Measurements from ENCODE around the gene RIN3.
"Not testable (repeated sequence)": the region's sequence is repeated elsewhere in the genome, so short reads cannot be mapped to it uniquely, and the experiment has no call there.

The RIN3 gene

DNA sequence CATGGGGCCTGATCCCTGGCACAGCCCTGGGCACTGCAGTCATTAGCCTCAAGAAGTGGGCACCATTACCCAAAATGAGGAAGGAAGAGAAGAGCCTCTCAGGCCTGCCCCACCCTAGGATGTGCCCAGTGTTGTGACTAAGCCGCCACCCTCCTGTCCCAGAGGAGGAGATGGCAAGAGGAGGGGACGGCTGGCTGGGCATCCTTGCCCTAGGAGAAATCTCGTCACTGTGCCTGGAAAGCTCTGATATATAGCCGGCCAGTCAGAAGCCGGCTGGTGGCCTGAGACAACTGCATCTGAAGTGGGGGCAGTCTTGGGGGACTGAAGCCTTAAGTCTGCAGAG, 119.7 kb downstream of the RIN3 start:
- DNase-seq, result no peak

DNA sequence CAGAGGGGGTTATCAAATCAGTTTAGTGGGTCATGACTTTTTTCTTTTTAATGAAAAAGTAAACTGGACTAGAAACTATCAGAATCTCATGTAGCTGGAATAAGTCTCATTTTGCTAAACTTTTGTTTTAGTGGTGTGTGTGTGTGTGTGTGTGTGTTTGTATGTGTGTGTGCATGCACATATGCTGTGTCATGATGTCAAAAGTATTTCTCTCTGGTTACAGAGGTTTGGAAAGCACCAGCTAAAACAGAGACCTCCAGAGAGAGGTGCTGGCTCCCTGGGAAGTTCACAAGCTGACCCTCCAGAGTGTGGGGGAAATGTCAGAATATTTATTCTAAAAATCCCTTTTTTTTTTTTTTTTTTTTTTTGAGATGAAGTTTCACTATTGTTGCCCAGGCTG, 120.1 kb downstream of the RIN3 start:
- DNase-seq, result no peak

DNA sequence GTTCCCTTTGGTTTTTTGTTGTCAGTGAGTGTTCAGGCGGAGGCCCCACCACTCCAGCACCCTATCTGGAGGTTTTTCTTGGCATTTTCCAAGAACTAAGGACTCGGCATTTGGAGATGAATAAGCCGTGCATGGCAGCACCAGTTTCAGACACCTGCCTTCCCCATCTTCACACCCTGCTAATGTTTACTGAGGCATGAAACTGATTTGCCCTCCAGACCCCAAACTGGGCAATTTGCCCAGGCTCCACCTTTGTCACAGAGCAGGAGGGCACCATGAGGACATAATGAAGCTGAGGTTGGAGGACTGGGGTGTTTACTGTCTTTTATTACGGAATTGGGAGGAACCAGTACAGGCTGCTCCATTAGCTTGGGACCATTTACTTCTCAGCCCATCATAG, 121.5 kb downstream of the RIN3 start:
- peak; percentile 13 for DNase-seq

DNA sequence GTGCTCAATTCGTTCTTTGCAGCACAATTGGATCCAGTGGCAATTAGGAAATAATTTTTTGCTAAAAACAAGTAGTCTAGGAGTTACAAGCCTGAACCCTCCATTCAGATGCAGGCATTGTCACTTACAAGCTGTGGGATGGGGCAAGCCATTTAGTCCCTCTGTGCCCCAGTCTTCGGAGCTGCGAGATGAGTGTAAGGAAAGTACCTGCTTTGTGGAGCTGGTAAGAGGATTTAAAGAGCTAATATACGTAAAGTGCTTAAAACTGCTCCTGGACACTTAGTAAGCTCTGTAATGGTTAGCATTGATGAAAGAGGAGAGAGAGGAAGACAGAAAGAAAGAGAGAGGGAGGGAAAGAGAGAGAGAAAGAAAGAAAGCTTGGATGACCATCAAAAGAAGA, 122.3 kb downstream of the RIN3 start:
- DNase-seq, result no peak

DNA sequence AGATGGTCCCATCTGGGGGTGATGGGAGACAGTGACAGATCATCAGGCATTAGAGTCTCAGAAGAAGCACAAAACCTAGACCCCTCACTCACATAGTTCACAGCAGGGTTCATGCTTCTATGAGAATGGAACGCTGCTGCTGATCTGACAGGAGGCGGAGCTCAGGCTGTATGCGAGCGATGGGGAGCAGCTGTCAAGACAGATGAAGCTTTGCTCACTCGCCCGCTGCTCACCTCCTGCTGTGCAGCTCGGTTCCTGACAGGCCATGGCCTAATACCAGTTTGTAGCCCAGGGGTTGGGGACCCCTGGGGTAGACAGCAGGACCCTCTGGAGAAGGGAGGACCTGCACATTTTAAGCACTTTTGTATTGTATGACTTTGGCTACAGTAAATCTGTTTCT, 123.6 kb downstream of the RIN3 start:
- DNase-seq, result peak; percentile 34

DNA sequence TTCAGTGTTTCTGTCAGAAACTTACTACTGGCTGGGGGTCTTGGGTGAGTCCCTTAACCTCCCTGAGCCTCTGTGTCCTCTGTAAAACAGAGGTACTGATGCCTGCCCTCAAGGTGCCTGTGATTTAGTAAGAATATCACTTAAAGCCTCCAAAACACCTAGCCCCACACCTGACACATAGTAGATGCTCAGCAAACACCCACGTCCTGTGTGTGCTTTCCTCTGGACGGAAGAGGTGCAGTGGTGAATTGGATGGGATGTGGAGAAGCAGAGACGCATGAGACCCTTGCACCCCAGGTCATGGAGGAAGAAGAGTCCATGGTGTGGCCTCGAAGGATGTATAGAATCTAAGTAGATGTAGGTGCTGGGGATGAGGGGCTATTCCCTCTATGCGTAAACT, 124.3 kb downstream of the RIN3 start:
- no peak for DNase-seq

DNA sequence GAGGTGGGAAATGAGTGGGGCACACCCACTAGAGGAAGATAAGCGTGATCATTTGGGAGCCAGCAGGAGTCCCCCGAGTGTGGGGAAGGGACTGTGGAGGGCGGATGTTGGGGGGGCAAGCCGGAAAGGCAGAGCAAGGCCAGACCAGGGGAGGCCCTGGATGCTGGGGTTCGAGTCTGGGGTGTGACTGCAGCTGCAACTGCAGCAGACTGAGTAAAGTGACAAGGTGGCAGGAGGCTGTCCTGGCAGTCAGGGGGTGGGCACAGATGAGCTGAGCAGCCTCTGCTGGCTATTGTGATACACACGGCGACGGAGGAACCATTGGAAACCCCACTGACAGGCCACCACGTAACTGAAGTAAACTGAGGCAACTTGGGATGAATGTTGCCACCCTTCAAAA, 124.7 kb downstream of the RIN3 start:
- no peak for DNase-seq

DNA sequence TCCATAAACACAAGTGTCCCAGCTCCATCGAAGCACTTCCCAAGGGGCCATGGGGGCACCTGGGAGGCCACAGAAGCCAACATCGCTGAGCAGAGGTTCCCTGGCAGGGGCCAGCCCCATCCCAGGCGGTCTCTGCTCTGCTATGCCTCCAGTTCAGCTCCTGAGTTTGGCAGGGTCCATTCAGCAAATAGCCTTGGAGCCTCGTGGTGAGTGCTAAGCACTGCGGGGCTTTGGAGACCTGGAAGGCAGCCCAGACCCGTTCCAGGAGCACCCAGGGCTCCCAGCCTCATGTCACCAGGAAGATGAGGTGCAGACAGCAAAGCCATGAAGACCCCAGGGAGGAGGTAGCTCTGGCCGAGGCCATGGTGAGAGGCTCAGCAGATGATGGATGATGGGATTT, 125.3 kb downstream of the RIN3 start:
- DNase-seq, result no peak

DNA sequence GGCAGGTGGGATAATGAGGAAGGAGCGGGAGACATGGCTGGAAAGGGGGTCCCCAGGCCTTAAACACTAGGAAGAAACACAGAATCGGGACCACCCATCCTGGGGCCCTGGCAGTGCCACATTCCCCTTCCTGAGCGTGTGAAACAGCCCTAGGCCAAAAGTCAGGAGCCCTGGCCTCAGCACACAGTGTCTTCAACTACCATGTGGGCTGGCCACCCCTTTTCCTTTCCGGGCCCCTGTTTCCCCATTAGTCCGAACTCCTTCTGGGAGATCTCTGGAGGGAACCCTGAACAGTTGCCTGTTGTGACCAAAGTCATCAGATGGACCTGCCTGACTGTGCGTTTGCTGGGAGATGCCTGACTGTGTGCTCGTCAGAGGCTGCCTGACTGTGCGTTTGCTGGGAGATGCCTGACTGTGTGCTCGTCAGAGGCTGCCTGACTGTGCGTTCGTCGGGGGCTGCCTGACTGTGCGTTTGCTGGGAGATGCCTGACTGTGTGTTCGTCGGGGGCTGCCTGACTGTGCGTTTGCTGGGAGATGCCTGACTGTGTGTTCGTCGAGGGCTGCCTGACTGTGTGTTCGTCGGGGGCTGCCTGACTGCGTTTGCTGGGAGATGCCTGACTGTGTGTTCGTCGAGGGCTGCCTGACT, 126.0 kb downstream of the RIN3 start:
- not testable (repeated sequence) for DNase-seq

DNA sequence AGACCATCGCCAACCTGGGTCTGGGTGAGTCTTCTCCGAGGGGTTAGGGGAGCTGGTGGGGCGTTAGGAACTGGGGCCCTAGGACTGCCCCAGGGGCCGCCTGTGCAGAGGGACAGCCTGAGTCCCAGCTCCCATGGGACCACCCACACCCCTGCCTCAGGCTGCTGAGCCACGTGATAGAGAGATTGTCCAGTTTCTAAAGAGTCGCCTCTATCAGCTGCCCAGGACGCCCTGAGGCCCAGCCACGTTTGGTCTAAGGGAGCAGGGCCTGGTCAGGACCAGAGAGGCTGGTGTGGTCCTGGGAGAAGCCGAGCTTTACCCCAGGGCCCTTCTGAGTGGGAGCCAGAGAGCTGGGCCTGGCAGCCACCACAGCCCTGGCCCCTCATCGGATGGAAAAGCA, 127.7 kb downstream of the RIN3 start:
- no peak for DNase-seq

DNA sequence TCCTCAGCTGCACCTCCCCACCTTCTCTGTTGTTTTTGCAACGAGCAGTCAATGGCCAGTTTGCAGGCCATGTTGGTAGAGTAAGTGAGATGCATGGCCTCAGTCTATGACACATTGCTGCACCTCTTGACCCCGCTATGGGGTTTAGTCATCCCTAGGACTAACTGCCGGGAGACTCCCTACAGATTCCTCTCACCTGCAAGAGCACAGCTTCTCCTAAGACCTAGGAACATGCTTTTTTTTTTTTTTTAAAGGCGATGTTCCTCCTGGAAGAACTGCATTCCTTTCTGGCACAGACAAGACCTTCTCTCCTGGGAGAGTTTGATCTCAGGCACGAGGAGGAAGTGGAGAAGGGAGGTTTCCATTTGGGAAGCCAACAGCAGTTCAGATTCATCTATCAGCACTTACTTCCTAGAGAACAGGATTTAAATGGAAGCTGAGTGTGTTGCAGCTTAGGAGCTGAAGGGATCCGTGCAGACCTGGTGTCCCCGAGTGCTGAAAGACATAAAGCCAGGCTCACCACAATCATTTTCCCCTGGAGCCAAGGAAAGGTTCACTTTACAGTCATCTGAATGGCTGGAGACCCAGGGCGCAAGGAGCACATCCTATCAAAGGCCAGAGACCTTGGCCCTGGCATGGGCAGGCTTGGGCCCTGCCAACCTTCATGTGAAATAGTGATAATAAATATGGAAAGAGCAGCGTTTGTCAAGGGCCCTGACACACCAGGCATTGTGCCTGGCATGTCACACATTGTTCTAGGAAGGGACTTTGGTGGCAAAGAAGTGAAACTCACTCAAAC, 130.8 kb downstream of the RIN3 start:
- DNase-seq, result no peak

DNA sequence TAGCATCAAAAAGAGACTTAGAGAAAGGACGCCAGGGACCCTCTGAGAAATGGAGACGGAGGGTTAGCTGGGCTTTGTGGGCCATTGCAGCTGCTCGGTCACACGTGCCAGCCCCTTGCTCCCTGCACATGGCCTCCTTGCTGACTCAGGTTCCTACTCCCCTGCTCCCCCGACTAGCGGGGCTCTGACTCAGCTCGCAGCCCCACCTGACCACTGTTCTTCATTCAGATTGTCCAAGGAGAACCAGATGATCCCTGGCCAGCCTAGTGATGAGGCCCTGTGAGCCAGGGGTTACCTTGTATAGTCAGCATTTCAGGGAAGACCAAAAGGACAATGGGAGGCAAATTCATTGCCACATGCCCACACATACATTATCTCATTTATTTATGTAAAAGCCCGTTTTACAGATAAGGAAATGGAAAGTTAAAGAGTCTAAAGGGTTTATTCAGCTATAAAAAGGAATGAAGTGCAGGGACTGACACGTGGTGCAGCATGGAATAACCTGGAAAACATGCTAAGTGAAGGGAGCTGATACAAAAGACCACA, 131.5 kb downstream of the RIN3 start:
- no peak for DNase-seq

DNA sequence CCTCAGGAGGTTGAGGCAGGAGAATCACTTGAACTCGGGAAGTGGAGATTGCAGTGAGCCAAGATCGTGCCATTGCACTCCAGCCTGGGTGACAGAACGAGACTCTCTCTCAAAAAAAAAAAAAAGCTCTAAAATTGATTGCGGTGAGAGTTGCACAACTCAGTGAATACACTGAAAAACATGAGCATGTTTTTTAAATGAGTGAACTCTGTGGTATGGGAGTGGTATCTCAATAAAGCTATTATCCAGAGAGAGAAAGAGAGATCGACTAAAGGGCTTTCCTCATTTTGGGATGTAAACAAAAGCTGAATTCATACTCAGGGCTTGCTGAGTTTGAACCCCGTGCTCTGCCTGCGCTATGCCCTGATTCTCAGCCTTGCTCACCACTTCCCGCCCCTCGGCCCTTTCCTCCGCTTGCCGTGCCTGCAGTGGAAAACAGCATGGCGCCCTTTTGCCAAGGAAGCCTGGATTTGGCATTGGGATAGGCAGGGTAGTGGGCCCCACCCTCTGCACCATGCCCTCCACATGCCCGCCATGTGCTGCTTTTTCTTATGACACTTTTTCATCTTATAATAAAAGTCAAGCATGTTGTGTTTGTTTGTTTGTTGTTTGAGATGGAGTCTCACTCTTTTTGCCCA, 132.4 kb downstream of the RIN3 start:
- DNase-seq, result no peak

DNA sequence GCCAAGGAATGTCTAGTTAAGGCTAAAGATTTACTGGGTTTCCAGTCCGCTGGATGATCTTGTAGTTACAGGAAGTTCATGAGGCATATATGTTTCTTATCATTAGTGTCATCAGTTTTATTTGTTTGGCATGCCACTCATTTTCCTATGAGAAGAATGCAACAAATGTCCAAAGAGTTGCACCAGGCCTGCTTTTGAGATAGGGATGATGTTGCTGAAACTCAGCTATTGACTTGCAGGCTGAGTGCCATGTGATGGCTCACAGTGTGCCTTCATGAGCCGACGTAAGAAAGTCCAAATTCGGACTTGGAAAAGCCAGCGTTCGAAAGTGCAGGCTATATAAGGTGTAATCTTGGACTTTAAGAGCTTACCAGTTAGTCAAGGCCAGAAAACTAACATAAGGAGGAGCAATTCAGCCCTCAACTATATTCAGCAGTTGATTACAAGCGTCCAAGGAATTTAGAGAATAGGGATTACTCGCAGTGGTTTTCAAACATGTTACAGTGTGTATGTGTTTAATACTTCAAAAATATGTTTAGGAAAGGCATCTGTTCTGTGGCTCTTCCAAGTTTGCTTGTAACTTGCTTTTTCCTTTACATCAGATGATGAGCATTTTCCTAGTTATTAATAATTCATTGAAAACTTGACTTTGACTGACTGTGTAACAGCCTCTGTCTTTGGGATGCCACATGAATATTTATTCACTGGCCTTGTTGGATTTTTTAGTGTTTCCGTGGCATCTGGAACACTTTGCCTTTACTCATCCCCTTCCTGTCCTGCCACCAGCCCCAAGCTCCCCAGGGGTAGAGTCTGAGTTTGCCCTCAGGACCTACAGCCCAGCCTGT, 133.6 kb downstream of the RIN3 start:
- no peak for DNase-seq

DNA sequence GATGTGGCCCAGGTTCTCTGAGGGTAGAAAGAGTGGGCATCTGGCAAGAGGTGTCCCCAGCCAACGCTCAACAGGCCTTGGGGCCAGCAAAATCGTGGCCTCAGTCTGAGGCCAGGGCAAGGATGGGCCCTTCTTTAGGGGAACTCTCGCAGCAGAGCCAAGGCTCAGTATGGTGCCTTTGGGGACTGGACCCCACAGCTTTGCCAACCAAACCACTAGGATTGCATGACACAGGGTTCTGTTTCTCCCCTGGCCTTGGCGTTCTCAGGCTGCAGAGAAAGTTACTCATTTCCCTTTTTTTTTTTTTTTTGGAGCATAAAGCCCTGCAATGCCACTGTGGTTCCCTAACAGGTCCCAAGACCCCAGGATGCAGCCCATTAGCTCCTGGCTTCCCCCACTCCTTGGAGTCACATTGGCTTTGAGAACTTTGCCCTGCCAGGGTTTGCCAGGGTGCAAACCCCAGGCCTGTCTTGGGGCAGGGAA, 134.3 kb downstream of the RIN3 start:
- no peak for DNase-seq

DNA sequence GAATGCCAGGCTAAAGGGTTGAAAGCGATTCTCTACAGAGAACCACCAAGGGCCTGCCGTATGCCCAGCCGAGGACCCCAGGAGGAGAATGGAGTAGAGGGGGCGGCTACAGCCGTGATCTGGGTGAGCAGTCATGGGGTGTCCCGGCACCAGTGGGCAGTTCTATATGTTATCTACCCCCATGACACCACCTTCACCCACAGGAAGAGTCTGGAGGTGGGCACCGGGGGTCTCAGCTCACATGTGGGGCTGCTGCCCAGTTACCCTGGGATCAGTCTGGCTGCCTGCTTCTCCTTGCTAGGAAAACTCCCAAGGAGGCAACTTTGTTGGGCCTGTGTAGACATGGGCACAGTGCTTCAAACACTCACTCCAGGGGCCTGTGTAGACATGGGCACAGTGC, 135.5 kb downstream of the RIN3 start:
- DNase-seq, result no peak

DNA sequence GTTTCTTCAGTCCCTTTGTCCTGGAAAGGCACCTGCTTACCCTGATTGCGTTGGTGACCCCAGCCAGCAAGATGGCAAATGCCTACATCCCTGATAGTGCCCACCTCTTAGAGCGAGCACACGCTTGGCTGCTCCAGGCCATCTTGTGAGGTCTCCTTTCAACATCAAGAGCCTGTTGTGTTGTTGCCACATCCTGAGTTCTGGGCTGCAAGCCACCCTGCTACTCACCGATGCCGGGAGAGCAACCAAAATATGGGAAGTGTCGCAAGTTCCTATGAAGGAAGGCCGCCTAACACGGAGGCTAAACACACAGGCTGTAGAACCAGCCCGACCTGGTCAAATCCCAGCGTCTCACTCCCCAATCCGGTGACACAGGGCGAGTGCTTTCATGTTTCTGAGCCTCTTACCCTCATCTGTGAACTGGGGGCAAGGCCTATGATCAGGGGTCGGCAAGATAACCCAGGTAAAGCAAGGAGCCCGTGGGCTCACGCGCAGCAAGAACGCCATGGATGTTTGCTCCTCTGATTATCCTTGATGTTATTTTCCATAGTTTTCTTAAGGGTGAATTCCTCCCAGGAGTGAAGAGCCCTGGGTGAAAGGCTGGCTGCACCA, 136.5 kb downstream of the RIN3 start:
- DNase-seq, result no peak

DNA sequence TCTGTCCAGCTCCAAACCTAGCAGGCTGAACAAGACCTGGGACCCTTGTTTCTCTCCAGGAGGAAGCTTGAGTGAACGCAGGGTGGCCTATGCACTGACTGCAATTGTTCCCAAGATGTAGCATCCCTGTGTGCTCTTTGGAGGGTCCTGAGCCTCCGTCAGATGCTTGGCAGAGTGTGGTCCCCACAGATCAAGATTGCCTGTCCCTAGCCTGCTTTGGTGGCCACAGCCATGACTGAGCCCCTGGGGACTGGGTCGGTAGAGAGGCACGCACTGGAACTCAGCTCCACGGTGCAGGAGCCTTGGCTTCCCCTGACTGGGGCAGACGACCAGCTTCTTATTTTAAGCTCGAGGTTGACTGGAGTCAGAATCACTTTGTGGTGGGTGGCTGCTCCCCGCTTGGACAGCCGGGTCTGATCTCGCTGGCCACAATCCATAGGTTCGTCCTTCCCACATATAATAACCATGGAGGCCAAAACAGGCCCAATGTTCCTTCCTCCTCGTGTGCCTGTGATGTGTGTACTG, 137.1 kb downstream of the RIN3 start:
- no peak for DNase-seq

DNA sequence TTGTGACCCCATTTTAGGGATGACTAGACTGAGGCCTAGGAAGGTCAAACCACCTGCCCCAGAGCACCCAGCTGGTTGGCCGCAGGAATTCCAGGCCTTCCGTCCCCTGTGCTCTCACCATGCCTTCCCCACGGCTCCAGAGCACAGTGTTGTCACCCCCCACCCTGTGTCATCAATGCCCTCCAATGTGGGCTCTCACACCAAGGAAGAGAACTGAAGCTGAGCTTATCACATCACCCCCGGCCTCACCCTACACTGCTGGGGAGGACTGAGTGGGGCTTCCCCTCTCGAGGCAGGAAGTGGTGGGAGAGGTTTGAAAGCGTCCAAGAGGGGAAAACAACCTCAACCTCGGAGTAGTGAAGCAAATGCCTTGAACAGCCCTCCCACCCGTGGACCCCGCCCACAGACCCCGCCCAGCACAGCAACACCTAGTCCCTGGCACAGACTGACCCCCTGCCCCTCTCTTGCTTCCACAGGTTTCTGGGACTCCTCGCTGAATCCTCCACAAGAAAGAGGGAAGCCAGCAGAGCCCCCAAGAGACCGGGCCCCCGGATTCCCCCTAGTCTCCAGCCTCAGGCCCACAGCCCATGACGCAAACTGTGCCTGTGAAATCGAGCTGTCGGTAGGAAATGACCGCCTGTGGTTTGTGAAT, 137.7 kb downstream of the RIN3 start:
- DNase-seq, result no peak

DNA sequence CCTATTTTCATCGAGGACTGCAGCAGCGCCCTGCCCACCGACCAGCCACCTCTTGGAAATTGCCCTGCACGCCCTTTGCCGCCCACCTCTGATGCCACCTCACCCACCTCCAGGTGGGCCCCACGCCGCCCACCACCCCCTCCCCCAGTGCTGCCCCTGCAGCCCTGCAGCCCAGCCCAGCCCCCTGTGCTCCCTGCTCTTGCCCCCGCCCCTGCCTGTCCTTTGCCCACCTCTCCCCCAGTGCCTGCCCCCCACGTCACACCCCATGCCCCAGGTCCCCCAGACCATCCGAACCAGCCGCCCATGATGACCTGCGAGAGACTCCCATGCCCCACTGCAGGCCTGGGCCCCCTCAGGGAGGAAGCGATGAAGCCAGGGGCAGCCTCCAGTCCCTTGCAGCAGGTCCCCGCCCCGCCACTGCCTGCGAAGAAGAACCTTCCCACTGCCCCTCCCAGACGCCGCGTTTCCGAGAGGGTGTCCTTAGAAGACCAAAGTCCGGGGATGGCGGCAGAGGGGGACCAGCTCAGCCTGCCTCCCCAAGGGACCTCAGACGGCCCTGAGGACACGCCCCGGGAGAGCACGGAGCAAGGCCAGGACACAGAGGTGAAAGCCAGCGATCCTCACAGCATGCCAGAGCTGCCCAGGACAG, 138.3 kb downstream of the RIN3 start:
- no peak for DNase-seq
